GM18498 (cell line): ENCODE data around the gene ABI3.

Experiments used
- ATAC-seq: cut with Tn5 transposase; IDR thresholded peaks from one replicate; pipeline ENCODE4 v1.9.1; 2021; ENCODE audit warnings: mild to moderate bottlenecking, moderate library complexity; ENCODE audit not compliant: unreplicated experiment

The ABI3 gene

DNA sequence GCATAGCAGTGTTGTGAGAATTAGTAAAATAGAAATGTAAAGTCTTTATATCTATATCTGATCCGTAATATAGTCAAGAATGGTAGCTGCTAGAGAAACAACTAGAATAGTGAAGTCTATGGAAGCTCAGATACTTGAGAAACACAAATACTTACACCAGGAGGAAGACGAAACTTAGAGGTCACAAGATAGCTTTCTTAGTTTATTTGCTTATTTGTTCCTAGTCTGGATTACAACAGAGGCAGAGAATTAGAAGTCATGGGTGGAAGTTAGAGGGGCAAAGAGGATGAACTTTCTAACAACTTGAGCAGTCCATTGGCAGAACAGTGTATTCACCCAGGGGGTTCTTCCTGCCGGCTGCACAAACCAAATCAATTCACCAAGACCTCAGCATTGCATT, 14.0 kb upstream of the ABI3 start:
- ATAC-seq: no peak

DNA sequence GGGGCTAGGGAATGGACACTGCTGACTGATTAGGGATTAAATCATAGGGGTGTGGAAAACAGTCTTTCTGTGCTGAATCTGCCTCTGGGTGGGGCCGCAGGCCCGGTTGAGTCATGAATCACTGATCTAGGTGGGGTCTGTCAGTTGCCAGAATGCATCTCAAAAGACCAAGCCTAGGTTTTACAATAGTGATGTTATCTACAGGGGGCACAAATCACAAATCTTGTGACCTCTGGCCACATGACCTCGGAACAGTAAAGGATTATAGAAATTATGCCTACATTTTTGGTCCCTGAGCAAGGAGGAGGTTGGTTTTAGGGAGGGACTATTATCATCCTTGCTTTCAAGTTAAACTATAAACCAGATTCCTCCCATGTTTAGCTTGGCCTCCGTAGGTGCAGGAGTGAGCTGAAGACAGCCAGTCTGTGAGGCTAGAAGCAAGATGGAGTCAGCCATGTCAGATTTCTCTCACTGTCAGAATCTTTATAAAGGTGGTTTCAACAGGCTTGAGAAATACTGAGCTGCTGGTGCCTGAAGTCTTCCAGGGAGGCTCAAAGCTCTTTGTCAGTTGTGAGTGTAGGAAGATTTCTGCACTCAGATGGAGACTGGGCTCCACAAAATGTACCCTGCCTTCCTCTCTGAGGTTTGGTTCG, 13.0 kb upstream of the ABI3 start:
- ATAC-seq: no peak

GRCh38 chr17:49198211-49198610, 12.3 kb upstream of the ABI3 start:
- ATAC-seq: no peak

- ATAC-seq: no peak
These were observed 10.0 kb upstream of the ABI3 start for GRCh38 chr17:49200423-49201083.

GRCh38 chr17:49201481-49201927, 9.0 kb upstream of the ABI3 start:
- no peak for ATAC-seq

- no peak for ATAC-seq
These were observed 6.7 kb upstream of the ABI3 start for GRCh38 chr17:49203796-49204195.

GRCh38 chr17:49204516-49204915, 6.0 kb upstream of the ABI3 start:
- no peak for ATAC-seq

- no peak for ATAC-seq
These were observed 1.4 kb upstream of the ABI3 start for GRCh38 chr17:49209061-49209571.

GRCh38 chr17:49213399-49213798, 2.9 kb downstream of the ABI3 start:
- no peak for ATAC-seq

DNA sequence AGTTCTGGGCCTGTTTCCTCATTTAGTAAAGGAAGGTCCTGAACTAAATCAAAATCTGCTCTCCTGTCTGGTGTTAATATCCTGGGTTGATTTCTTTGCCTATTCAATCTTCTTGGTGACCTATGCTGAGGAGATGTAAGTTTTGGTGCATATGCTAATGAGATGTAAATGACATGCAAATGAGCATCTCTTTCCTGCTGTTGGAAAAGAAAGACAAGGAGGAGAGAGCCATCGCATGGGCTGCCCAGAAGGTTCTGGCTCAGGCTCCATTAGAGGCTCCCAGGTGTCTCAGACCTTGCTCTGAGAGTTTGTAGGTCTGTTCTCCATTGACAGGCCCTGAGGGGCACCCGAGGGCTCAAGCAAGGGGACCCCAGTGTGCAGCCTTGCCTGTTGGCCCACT, 3.3 kb downstream of the ABI3 start:
- ATAC-seq: no peak

GRCh38 chr17:49214676-49215360, 4.3 kb downstream of the ABI3 start:
- ATAC-seq: no peak

DNA sequence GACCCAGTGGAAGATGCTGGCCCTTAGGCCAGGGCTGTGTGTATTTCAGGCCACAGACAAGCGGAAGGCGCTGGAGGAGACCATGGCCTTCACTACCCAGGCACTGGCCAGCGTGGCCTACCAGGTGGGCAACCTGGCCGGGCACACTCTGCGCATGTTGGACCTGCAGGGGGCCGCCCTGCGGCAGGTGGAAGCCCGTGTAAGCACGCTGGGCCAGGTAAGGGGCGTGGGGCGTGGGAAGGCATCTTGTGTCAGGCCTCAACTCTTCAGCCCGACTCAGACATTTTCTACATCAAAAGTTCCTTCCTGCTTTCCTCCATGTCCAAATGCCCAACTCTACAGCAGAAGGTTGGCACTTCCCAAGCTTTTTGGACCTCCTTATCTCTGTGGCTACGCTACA, 6.0 kb downstream of the ABI3 start:
- no peak for ATAC-seq

- no peak for ATAC-seq
These were observed 6.6 kb downstream of the ABI3 start for GRCh38 chr17:49216953-49217650.

DNA sequence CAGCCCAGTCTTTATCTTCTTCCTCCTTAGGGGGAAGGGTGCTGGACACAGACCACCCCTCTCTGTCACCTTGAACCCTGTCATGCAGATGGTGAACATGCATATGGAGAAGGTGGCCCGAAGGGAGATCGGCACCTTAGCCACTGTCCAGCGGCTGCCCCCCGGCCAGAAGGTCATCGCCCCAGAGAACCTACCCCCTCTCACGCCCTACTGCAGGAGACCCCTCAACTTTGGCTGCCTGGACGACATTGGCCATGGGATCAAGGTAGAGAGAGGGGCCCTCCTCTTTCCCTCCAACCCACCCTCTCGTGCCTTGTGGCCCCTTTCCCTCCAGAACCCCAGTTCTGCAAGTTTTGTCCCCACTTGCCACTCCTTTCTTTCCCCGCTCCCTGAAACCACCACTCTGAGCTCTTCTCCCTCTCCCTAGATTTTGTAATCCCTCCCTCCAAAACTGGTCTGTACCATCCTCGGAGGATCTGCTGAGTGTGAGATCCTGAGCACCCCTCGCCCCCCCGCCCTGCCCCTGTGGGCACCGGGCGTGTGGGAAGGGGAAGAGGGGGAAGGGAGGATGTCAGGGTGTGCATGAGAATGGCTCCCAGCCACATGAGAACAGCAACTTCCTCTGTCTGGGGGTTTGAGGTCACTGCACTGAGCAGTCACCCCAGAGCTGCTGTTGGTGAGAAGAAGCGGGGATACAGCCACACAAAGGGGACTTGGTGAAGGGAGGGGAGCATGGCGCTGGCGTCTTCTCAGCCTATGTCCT, 7.3 kb downstream of the ABI3 start:
- peak; percentile 54 for ATAC-seq

- peak; percentile 38 for ATAC-seq
These were observed 8.7 kb downstream of the ABI3 start for GRCh38 chr17:49218941-49219913.

- no peak for ATAC-seq
These were observed 9.5 kb downstream of the ABI3 start for GRCh38 chr17:49219987-49220386.

DNA sequence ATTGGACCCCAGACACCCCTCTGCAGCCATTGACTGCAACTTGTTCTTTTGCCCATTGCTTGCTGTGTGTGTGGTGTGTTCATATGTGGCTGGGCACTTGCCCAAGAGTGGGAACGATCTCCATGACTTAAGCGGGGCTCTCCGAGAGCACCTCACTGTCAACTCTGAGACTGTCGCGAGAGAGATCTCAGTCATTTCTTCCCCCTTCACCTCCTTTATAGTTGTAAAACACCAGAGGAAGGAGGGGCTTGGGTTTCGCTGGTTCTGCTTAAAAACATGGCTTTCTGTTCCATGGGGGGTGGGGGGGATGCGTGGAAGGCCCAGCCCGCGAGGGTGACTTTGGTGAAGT, 12.6 kb downstream of the ABI3 start:
- ATAC-seq: no peak

- ATAC-seq: no peak
These were observed 13.2 kb downstream of the ABI3 start for GRCh38 chr17:49223517-49224197.
